GM18517 (cell line): Measurements from ENCODE around the gene DUSP23.

Experiments used
- ATAC-seq: cut with Tn5 transposase; IDR thresholded peaks from one replicate; pipeline ENCODE4 v1.9.1; 2021; ENCODE audit warnings: mild to moderate bottlenecking, moderate library complexity; ENCODE audit not compliant: unreplicated experiment

The DUSP23 gene

DNA sequence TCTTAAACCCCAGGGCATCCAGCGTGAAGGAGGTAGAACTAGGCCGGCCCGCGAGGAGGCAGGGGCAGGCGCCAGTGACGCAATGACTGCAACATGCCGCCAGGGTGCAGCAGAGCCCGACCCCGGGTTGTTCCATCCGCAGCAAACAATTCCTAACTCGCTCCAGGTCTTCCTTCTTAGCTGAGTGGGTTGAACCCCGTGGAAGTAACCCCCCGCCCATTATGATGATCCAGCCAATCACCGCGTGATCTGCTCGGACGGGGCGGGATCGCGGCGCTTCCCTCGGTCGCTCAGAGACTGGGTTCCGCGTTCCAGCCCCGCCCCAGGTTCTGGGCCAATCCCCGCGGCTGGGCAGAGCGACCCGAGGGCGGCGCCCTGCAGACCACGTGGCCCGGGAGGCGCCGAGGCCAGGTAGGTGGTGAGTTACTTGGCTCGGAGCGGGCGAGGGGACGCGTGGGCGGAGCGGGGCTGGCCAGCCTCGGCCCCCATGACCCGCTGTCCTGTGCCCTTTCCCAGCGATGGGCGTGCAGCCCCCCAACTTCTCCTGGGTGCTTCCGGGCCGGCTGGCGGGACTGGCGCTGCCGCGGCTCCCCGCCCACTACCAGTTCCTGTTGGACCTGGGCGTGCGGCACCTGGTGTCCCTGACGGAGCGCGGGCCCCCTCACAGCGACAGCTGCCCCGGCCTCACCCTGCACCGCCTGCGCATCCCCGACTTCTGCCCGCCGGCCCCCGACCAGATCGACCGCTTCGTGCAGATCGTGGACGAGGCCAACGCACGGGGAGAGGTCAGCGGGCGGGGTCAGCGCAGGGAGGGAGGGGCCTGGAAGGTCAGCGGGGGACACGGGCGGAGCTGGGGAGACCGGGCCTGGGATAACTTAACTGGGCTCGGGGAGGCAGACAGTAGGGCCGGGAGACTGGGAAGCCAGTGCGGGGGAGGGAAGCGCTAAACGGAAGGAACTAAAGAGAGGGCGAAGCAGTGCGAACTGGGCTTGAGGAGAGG lies at the start of gene DUSP23:
DUSP23 (plus strand) TSS at position 380 of the 1,000 bp plus-strand sequence; CDS start at position 519, 139 bp downstream.
- peak; percentile 94 for ATAC-seq

DNA sequence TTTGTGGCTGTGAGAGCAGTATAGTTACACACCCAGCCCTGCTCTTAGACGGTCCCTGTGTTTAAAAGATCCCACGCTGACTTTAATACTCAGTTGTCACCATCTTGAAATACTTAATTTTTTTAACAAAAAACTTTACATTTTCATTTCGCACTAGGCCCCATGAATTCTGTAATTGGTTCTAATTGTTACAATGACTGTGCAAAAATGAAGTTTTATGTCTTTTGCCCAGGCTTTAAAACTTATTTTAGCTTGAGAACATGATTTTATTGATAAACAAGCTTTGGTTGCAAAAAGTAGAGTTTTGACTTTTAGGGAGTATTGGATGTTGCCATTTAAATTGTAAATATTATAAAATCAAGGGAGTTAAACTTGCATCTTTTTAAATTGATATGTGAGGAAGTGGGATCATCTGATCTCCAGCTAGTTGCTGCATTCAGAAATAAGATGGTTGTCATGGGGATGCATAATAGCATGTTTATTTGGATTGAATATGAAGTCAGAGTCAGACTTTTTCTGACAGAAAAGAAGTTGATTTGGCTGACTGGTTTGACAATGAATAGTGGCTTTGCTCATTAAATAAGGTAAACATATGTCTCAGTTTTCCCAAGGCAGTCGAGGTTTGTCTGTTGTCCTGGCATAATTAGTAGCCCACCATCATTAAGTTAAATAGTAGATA lies 43.4 kb upstream of the DUSP23 start:
- no peak for ATAC-seq

DNA sequence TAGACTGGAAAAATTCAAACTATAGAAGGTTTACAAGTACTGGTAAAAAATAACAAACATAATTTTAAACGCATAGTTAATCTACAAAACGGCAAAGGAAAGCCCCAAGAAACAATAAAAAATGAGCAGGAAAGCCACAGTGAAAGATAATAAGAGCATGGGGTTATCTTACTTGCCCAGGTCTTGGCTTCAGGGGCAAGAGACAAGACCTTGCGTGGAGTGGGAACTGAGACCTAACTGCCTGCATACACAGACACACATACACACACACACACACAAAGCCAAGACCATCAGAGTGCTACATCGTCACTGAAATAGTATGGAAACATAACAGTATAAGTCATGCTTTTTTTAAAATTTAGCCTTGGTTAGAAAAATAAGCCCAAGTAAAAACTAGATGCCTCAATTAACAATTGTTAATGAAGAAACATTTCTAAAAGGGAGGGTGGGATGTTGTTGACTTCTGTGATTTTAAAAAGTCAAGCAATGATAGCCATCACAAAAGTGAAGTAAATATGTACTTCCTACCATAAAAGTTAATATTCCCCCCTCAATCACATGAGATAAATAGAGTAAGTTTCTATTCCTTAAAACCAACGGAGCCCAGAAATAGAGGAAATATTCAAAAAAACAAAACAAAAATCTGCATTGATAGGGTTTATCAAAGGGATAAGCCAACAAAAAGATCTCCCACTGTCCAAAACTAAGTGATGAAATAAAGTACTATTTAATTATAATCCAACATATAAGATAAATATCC lies 36.9 kb upstream of the DUSP23 start:
- ATAC-seq = no peak

DNA sequence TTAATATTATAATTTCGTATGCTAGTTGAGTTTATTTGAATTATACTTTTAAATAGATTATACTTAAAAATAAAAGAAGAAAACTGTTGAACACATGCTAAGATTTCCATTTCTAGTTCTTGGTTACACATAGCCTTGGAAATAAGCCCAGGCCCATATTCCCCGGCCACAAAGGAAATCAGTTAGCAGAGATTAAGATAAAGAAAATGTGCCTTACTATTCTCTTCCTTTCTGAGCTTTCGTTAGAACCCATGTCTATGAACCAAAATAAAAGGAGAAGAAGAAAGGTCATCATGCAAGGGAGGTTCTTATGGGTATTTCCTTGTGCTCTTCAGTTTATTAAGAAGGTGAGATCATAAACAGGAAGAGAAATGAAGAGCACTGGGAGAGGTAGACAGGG lies 34.1 kb upstream of the DUSP23 start:
- no peak for ATAC-seq

DNA sequence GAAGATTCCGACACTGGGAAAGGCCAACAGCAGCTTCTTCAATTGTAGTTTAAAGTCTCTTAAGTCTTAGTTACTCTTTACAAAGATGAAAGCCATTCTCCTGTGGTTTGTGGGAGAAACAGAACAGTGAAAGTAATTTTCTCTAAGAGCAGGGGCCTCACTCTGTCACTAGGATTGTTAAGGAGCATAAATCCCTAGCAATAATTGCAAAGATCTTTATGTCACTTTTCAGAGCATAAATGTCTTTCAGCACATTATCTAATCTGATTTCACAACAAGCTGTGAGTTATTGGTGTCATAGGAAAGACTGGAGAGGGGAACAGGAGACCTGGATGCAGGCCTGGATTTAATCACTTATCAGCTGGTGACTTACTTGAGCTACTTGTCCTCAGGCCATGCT lies 32.4 kb upstream of the DUSP23 start:
- ATAC-seq = no peak

DNA sequence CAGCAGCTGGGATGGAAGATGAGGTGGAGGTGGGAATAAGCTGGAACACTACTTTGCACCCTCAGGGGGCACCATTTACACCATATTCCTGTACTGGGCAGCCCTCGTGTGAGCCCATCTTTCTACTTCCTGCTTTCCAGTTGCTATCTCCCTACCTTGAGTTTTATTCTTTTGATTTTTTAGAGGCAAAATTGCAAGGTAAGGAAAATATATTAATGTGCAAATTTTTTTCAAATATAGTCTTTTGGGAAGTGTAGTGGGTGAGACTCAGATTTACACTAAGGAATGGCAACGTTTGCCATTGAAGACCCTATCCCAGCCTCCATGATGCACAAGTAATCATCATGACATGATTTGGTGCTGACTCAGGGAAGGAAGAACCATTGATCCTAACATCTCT lies 31.1 kb upstream of the DUSP23 start:
- no peak for ATAC-seq

DNA sequence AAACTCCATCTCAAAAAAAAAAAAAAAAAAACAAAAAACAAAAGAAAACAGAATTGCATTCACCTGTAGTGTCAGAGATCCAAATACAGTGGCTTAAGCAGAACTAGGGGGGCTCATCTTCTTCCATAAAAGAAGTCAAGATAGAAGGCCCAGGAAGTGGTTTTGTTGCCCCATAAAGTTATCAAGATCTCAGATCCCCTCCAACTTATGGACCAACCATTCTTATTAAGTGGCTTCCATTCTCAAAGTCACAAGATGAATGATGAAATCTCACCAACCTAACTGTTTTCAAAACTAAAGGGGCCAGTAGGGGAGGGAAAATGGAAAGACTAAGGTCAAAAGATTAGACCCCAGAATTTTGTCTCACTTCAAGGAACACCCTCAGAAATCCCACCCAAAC lies 30.1 kb upstream of the DUSP23 start:
- no peak for ATAC-seq

DNA sequence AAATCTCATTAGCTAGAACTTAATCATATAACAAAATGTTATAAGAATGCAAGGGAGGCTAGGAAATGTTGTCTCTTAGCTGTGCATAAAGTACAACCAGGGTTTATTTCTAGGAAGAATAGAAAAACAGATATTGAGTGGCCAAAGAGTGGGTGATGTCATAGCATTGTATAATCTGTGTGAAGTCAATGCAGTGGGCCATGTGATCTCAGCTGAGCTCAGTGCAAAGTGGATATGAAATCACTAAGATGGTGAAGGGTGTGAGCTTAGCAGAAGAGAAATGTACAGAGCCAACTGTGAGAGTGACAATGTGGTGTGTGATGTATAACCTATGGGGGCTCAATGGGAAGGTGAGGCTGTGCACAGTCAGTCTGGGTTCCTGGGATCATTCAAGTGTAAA lies 29.7 kb upstream of the DUSP23 start:
- ATAC-seq = no peak

DNA sequence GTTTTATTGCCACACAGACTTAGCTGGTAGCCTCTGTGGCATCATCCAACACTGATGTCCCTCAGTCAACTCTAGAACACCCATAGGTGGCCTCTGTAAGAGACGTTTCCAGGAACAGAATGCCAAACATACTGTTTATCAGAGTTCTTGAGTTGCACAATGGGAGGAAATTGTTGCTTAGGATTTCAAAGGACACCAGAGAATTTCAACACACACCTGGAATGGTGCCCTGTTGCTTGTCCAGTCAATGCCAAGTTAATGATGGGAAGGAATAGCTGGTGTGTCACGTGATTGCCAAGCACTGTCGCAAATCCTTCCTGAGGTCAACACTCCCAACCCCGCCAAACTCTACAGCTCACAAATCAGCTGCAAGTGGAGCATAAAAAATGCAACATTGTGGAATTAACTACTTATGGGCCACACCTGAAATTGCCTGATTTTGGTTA lies 28.6 kb upstream of the DUSP23 start:
- no peak for ATAC-seq

DNA sequence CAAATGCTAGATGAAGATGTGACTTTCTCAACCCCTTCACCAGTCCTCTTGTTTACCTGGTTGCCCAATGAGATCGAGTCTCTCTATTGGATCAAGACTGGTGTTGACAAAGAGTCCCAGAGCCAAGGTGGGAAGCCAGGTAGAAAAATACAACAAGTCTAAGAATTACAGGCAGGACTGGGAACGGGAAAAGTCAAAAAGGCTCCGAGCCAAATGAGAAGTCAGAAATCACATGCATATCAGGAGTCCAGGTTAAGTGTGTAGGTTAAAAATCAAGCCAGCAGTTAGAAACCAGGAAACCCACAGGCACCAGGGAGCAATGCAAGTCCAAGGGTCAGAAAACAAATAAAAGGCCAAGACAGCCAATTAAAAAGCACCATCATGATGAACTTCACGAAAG lies 27.4 kb upstream of the DUSP23 start:
- ATAC-seq = no peak

DNA sequence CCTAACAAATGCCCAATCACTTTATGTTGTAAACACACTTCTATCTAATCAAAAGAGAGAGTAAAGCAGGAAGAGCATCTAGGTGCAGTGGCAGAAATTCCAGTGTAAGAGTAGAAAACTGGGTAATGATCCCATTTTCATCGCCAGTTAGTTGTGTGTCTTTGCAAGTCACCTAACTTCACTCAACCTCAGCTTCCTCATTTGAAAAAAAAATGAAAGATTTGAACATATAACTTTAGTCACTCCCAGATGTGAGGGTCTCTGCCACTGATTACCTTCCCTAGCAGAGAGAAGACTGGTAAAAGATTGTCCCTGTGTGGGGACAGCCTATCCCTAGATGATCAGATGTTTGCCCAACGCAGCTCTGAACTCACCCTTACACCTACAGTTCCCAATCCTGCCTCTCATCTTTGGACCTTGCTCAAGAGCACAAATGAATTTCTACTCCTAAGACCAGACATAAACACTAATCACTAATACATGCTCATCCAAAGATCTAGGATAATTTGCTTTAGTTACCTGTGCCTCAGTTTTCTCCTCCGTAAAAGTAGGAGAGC lies 25.2 kb upstream of the DUSP23 start:
- ATAC-seq = no peak

DNA sequence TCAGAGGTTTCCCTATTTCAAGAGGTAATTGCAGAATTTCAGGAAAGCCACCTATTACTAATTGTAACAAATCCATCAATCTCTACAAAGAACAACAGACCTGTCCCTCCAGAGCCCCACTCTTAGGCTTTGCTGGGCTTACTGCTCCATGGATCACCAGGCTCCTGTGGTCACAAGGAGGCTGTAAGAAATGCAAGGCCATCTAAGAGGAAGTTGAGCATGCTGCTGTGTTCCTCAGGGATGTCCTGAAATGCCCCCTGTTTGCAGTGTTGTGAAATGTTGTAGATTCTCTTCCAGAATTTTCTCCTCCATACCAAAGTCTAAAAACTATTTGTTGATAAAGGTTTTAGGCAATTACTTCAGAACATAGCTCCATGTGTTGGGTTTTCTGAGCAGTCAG lies 24.4 kb upstream of the DUSP23 start:
- no peak for ATAC-seq

DNA sequence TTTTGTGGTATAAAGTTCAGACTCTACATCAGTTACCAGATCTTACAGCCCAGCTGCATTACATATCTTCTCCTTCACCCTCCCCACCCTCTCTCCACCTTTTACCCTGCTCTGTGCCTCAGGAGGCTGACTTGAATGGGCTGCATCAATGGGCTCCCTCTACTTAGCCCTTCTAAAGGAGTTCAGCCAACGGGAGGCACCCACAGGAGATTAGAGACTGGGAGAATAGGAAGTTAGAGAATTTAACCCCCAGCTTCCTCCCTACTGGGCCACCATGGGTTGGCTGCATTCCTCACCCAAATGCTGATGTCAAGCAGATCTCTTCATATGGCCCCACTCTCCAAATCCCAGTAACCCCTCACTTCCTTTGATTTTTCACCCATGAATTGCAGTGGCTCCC lies 17.1 kb upstream of the DUSP23 start:
- ATAC-seq = no peak

DNA sequence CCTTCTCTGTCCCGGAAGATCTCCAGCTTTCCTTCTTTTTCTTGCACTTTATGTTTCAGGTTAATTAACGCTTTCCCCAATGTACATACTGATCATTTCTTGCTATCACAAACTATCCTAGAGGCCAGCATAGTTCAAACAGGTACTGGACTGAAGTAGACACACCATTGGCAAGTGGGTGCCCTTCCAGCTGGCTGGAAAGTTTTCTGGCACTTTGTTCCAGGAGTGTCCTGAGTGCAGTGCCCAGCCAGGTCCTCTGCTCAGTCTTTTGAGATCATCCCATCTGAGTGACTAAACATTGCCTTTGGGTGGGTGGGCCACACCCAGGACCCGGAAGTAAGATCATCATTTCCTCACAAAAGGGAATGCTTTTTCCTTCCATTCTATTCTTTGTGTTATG lies 15.0 kb upstream of the DUSP23 start:
- no peak for ATAC-seq

DNA sequence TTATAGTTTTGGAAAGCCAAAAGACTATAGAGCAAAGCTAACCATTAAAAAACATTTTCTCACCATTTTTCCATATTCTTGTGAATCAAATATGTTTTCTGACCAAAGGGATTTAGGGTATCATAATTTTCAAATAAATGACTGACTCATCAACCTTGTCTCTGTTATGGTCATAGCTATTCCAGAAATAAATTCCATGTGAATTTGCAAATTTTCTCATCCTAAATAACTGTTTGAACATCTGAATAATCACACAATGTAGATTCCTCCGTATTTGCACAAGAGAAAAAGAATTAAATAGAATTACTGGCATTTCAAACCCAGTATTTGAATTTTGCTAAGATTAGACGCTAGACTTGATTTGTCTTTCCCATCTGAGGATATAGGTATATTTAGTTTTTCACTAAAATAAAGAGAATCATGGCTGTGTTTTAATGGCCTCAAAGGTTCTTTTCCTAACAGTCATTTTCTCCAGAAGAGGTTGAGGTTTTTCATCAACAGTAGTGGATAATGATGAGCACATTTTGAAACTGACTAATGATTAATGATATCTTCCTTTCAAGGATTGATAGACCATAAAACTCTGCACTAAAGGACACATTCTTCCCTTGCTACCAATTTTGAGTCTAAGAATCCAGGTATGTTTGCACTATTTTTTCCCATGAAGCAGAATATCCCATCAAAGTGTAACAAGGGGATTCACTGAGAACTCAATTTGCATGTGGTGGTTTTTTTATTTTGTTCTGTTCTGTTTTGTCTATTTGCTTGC lies 9.5 kb upstream of the DUSP23 start:
- ATAC-seq = no peak

DNA sequence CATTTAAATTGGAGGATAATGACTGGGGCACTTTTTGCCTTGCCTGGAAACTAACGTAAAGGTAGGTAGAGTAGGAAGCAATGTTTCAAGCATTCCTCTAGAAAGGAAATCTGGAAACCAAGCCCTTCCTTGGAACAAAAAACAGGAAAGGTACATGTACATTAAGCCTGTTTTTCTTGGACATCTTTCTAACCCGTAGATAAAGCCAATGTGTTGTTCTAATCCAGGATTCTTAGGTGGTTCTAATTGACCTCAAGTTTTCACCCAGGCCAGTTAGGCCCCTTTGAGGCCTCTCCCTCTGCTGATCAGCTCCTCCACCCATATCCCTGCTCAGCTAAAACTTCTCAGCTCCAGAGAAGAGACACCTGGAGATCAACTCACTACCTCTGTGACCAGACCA lies 6.3 kb upstream of the DUSP23 start:
- ATAC-seq = no peak

DNA sequence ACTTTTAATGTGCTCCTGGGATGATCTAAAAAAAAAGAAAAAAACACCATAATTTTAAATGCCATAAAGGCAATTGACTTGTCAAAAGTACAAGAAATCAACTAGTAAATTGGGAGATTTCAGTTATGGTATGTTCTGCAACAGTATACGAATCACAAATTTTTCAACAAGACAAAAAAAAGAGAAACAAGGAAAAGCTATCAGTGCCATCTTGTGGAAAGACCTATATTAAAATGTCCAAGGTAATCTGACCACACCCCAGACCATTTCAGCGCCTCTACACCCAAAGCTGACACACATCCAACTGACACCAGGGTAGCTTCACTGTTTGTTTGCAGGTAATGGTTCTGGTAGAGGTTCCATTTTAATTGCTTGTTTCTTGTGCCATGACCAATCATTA lies 5.0 kb upstream of the DUSP23 start:
- ATAC-seq = no peak

DNA sequence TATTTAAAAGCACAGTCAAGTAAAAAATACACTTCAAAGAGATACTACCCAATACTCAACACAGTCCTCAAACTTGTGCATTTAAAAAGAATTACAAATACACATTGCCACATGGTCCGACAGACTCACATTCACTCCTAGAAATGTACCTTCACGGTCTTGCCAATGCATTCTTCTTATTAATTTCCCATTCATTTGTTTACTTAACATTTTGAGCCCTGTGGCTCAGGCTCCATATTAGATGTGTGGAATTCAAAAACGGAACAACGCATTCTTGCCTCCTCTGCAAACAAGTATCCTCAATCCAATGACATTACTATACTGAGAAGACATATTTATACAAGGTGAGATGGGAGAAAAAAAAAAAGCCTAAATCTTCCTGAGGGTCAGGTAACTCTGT lies 2.5 kb upstream of the DUSP23 start:
- ATAC-seq = no peak

DNA sequence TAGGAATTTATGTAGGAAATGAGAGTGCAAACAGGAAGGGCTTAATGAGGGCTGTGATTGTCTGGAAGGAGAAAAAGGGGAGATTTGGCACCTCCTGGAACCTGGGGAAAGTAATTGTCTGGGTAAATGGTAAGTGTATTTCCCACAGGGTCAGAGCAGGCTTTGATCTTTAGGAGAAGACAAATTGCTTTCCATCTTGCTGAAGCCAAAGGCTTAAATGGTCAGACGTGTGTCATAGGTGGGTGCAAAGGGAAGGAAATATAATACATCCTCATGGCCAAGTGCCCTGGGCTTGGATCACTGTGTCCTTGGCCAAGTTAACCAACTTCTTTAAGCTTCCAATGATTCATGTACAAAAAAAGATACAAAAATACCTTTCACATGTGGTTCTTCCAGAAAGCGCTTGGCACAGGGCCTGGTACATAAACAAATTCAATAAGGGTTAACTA lies 1.3 kb upstream of the DUSP23 start:
- ATAC-seq = no peak

DNA sequence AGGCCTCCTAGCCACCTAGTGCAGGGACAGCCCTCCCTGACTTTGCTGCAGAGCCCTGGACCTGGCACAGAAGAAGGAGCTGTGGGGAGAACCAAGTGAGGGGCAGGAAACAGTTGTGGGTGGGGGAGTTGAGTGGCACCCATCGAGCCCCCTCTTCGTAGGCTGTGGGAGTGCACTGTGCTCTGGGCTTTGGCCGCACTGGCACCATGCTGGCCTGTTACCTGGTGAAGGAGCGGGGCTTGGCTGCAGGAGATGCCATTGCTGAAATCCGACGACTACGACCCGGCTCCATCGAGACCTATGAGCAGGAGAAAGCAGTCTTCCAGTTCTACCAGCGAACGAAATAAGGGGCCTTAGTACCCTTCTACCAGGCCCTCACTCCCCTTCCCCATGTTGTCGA lies 1.2 kb downstream of the DUSP23 start:
- no peak for ATAC-seq
